Retinal pigment epithelial cell (primary cell): ENCODE results near the gene EGFL7.

Experiments used
- DNase-seq: peaks from one replicate; pipeline ENCODE4 v3.0.0-alpha.2; 2010; ENCODE audit warnings: low read depth
- H3K4me3 ChIP-seq: 2 replicates; pipeline ENCODE4 v1.5.1; 2011; ENCODE audit warnings: mild to moderate bottlenecking, low read length, control low read depth, moderate library complexity
- TF ChIP-seq, protein P1 (sequence below): conservative IDR thresholded peaks from 2 replicates; pipeline ENCODE4 v1.5.1; 2011; ENCODE audit warnings: low read depth, low read length, control low read depth, inconsistent platforms

Gene EGFL7

DNA sequence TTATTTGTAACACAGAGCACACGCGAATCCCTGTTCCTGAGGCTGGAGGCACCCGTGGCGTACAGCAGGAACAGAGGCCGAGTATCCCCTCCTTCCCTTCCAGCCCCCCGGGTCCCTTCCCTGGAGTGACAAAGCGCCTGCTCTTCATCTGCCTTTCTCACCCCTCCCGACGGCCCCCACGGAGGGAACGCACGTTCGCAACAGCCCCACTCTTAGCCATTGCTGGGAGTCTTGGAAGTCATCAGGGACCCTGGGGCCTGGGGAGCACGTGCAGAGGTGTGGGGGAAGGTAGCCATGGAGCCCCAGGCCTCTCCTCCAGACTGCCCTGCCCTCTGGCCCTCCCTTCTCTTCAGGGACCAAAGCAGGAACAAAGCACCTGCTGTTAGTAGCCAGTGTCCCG, 22.1 kb downstream of the EGFL7 start:
- DNase-seq, result no peak
- TF ChIP-seq, protein P1, sequence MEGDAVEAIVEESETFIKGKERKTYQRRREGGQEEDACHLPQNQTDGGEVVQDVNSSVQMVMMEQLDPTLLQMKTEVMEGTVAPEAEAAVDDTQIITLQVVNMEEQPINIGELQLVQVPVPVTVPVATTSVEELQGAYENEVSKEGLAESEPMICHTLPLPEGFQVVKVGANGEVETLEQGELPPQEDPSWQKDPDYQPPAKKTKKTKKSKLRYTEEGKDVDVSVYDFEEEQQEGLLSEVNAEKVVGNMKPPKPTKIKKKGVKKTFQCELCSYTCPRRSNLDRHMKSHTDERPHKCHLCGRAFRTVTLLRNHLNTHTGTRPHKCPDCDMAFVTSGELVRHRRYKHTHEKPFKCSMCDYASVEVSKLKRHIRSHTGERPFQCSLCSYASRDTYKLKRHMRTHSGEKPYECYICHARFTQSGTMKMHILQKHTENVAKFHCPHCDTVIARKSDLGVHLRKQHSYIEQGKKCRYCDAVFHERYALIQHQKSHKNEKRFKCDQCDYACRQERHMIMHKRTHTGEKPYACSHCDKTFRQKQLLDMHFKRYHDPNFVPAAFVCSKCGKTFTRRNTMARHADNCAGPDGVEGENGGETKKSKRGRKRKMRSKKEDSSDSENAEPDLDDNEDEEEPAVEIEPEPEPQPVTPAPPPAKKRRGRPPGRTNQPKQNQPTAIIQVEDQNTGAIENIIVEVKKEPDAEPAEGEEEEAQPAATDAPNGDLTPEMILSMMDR, result no peak
- no peak overlapping the region for H3K4me3 ChIP-seq

DNA sequence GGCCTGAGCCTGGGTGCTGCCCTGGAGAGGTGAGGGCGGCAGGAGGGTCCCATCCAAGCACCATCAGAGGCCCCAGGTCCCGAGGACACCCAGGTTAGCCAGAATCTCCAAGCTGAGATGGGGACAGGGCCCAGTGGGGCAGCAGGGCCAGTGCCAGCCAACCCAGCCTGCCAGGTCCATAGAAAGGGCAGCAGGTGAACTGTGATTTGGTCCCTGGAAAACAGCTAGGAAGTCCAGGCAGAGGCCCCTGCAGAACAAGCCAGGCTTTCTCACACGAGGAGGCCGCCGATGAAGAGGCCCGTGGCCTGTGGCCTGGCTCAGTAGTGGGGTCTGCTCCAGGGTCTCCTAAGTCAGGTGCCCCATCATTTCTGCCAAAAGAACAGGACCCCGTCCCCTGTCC, 22.5 kb downstream of the EGFL7 start:
- TF ChIP-seq, protein P1, result no peak
- H3K4me3 ChIP-seq, result no peak overlapping the region
- no peak for DNase-seq

DNA sequence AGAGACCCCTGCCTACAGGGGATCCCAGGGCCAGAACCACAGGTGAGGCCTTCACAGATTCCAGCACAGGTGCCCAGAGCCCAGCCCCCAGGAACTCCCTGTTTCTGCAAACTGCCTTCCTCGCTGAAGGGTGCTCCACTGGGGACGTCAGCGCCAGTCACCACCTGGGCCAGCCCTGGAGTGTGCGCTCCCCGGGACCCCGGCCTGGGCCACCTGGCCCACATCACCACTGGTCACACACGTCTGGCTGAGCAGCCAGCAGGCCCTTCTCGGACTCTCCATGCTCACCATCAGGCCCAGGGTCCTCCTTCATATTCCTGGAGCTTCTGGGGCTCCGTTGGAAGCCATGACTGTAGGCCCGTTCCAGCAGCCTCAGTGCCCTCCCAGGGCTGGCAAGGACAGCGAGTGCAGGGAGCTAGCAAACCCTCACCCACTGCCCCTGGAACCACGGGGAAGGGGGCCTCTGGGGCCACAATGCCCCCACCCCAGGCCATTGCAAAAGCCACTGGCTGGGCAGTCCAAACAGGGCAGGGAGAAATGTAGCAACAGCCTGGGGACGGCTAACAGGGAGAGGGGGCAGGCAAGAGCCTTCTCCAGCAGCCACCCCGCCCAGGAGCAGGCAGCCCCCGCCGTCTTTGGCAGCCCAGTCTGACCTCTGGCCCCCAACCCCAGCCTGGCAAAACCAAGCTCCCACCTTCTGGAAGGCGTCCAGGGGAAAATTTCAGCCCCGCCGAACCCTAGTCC, 23.2 kb downstream of the EGFL7 start:
- TF ChIP-seq, protein P1, result peak; percentile 4
- peak overlapping the region; percentile 61 for H3K4me3 ChIP-seq
- no peak for DNase-seq

DNA sequence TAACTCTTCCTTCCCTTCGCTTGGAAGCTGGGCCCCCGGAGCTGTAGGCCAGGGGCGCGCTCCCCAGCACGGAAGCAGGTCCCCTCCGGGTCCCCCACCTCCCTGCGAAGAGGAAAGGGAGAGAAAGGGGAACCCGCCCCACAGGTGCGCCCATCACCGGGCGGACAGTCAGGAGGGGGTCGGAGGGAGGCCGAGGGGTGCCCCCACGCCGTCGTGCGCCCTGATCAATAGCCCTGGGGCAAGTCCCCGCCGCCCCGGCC, 23.7 kb downstream of the EGFL7 start:
- TF ChIP-seq, protein P1, result no peak
- H3K4me3 ChIP-seq, result peak overlapping the region; percentile 61
- DNase-seq, result no peak

DNA sequence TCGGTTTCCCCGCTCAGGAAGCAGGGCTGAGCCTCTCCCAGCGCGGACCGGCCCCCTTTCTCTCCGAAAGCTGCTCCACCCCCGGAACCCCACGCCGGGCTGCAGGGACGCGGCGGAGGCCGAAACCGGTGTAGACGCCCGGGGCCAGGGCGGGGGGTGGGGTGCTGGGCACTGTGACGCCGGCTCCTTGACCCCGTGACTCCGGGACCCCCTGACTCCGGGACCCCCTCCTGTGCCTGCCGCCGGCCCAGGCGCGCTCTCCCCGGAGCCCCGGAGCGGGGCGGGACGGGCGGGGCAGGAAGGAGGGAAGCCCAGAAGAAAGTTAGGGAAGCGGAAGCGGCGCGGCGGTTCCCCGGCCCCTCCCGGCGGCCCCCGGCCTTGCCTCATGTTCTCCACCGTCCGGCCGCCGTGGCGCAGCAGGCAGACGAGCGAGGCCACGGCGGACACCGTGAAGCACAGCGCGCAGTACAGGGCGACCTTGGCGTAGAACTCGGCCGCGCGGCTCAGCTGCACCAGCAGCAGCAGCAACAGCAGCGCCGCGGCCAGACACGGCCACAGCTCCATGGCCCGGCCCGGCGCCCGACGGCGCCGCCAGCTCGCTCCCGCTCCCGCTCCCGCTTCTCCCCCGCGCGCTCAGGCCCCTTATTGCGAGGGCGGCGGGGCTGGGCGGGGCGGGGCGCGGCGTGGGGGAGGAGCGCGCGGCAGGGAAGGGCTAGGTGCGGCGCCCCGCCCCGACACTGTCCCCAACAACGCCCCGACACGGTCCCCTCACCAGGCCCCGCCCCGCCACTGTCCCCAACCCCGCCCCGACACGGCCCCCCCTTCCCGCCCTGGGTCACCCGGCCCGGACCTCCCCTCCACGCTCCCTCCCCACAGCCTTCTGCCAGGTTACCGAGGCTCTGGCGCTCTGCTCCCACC, 24.3 kb downstream of the EGFL7 start, which contains the start of gene AGPAT2:
AGPAT2 (minus strand) TSS at position 664 of the 918 bp plus-strand sequence; CDS start at position 564, 100 bp downstream.
- TF ChIP-seq, protein P1, result no peak
- no peak for DNase-seq
- peak within 1 kb of the TSS; percentile 61 for H3K4me3 ChIP-seq

DNA sequence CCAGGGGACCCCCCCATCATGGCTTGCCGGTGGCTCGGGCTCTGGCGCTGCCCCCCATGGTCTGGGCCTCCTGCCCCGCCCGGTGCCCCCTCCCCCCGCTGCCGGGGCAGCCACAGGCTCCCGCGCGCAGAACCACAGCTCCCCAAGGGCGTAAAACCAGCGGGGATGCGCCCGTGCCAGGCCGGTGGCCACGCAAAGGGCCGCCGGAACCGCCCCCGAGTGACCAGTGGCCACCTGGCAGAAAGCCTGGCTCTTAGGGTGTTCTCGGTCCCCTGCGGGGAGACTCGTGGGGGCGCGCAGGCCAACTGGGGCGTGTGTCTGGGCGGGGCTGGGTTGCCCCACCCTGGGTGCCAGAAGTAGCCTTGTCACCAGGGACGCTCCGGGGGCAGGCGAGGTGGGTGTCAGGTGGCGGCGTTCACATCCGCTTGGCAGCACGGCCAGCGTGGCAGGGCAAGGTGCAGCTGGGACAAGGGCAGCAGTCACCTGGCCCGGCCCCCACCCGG, 25.1 kb downstream of the EGFL7 start:
- DNase-seq, result no peak
- no peak overlapping the region for H3K4me3 ChIP-seq
- TF ChIP-seq, protein P1, result no peak
